GM12891 (cell line): Measurements from ENCODE around the gene TAF1C.

Experiments
- DNase-seq: peaks from one replicate; pipeline ENCODE4 v3.0.0; 2011; ENCODE audit warnings: low spot score; ENCODE audit not compliant: insufficient read length
- FAIRE-seq: peaks from 2 replicates; lab custom pipeline; 2011; peaks lifted over from hg19 to GRCh38; lab: Jason Lieb, UNC
- PAX5 ChIP-seq: IDR thresholded peaks from 2 replicates; pipeline ENCODE4 v1.6.1; 2011; ENCODE audit warnings: low read length, moderate library complexity, mild to moderate bottlenecking; ENCODE audit not compliant: insufficient read depth, severe bottlenecking
- POLR2A ChIP-seq: IDR thresholded peaks from 2 replicates; pipeline ENCODE4 v1.6.1; 2011; ENCODE audit warnings: low read depth, low read length, control low read depth
- POLR2AphosphoS5 ChIP-seq: IDR thresholded peaks from 2 replicates; pipeline ENCODE4 v1.6.1; 2011; ENCODE audit warnings: low read depth, low read length, control low read depth
- POU2F2 ChIP-seq: IDR thresholded peaks from 2 replicates; pipeline ENCODE4 v1.6.1; 2011; ENCODE audit warnings: low read depth, mild to moderate bottlenecking, control low read depth, low read length, moderate library complexity
- SPI1 ChIP-seq: IDR thresholded peaks from 2 replicates; pipeline ENCODE4 v1.6.1; 2011; ENCODE audit warnings: low read depth, low read length, control low read depth
- TAF1 ChIP-seq: IDR thresholded peaks from 2 replicates; pipeline ENCODE4 v1.6.1; 2011; ENCODE audit warnings: low read depth, low read length, control low read depth

TAF1C gene

GRCh38 chr16:84196727-84197394, 10.0 kb upstream of the TAF1C start:
- TF ChIP-seq TAF1: no peak
- no peak for TF ChIP-seq SPI1
- no peak for TF ChIP-seq POU2F2
- no peak for TF ChIP-seq POLR2A
- TF ChIP-seq PAX5: no peak
- no peak for TF ChIP-seq POLR2AphosphoS5
- DNase-seq (no peak), FAIRE-seq (no peak)

- no peak for DNase-seq
- no peak for FAIRE-seq
- no peak for TF ChIP-seq POLR2AphosphoS5
- no peak for TF ChIP-seq SPI1
- no peak for TF ChIP-seq POLR2A
- no peak for TF ChIP-seq PAX5
- TF ChIP-seq TAF1: no peak
- TF ChIP-seq POU2F2: no peak
Measured at GRCh38 chr16:84196101-84196500, 9.2 kb upstream of the TAF1C start.

- DNase-seq: no peak
- no peak for TF ChIP-seq SPI1
- no peak for TF ChIP-seq POLR2A
- no peak for TF ChIP-seq POLR2AphosphoS5
- no peak for TF ChIP-seq POU2F2
- TF ChIP-seq TAF1: no peak
- TF ChIP-seq PAX5: no peak
- FAIRE-seq: no peak
Measured at GRCh38 chr16:84195201-84196093, 8.6 kb upstream of the TAF1C start.

GRCh38 chr16:84194470-84195200, 7.8 kb upstream of the TAF1C start:
- TF ChIP-seq SPI1 (no peak), PAX5 (no peak), POLR2AphosphoS5 (no peak)
- DNase-seq (no peak), FAIRE-seq (no peak)

GRCh38 chr16:84194018-84194417, 7.2 kb upstream of the TAF1C start:
- DNase-seq (no peak), FAIRE-seq (no peak)
- TF ChIP-seq POLR2AphosphoS5 (no peak), PAX5 (no peak), SPI1 (no peak), POU2F2 (no peak), POLR2A (no peak)

GRCh38 chr16:84193480-84193879, 6.6 kb upstream of the TAF1C start:
- DNase-seq: no peak
- TF ChIP-seq SPI1 (no peak), POLR2AphosphoS5 (no peak), POU2F2 (no peak), PAX5 (no peak)

GRCh38 chr16:84191466-84191865, 4.6 kb upstream of the TAF1C start:
- TF ChIP-seq PAX5 (no peak), POU2F2 (no peak), TAF1 (no peak), POLR2A (no peak), SPI1 (no peak), POLR2AphosphoS5 (no peak)
- DNase-seq: no peak
- no peak for FAIRE-seq

More at GRCh38 chr16:84193480-84193879, 6.6 kb upstream of the TAF1C start:
- no peak for FAIRE-seq

- FAIRE-seq (no peak), DNase-seq (no peak)
- no peak for TF ChIP-seq PAX5
- no peak for TF ChIP-seq SPI1
- no peak for TF ChIP-seq POLR2AphosphoS5
- TF ChIP-seq TAF1: no peak
- no peak for TF ChIP-seq POU2F2
- no peak for TF ChIP-seq POLR2A
Measured at GRCh38 chr16:84190731-84191388, 4.0 kb upstream of the TAF1C start, which contains the start of gene ADAD2. ADAD2 (plus strand) TSS chr16:84191157; CDS start chr16:84191231, 74 bp downstream.

- no peak for TF ChIP-seq POLR2A
- no peak for TF ChIP-seq POLR2AphosphoS5
- TF ChIP-seq PAX5: no peak
- no peak for TF ChIP-seq TAF1
- TF ChIP-seq SPI1: no peak
- no peak for TF ChIP-seq POU2F2
- no peak for FAIRE-seq
- no peak for DNase-seq
Measured at GRCh38 chr16:84184775-84185174, 2.1 kb downstream of the TAF1C start.
